Measurements from ENCODE around the gene CCDC88A.
"Not testable (repeated sequence)": the region's sequence is repeated elsewhere in the genome, so short reads cannot be mapped to it uniquely, and the experiment has no call there.

DNA sequence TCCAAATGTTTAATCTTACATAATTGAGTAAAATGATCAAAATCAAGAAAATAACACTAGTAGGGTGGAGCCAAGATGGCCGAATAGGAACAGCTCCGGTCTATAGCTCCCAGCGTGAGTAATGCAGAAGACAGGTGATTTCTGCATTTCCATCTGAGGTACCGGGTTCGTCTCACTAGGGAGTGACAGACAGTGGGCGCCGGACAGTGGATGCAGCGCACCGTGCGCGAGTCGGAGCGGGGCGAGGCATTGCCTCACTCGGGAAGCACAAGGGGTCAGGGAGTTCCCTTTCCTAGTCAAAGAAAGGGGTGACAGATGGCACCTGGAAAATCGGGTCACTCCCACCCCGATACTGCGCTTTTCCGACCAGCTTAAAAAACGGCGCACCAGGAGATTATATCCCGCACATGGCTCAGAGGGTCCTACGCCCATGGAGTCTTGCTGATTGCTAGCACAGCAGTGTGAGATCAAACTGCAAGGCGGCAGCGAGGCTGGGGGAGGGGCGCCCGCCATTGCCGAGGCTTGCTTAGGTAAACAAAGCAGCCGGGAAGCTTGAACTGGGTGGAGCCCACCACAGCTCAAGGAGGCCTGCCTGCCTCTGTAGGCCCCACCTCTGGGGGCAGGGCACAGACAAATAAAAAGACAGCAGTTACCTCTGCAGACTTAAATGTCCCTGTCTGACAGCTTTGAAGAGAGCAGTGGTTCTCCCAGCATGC lies 22.5 kb upstream of the CCDC88A start:
- TF ChIP-seq EP300, POLR2A, POLR2AphosphoS5 (IDR thresholded peaks at IDR 0.05): not testable (repeated sequence)
- TF ChIP-seq, protein P1, sequence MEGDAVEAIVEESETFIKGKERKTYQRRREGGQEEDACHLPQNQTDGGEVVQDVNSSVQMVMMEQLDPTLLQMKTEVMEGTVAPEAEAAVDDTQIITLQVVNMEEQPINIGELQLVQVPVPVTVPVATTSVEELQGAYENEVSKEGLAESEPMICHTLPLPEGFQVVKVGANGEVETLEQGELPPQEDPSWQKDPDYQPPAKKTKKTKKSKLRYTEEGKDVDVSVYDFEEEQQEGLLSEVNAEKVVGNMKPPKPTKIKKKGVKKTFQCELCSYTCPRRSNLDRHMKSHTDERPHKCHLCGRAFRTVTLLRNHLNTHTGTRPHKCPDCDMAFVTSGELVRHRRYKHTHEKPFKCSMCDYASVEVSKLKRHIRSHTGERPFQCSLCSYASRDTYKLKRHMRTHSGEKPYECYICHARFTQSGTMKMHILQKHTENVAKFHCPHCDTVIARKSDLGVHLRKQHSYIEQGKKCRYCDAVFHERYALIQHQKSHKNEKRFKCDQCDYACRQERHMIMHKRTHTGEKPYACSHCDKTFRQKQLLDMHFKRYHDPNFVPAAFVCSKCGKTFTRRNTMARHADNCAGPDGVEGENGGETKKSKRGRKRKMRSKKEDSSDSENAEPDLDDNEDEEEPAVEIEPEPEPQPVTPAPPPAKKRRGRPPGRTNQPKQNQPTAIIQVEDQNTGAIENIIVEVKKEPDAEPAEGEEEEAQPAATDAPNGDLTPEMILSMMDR (IDR thresholded peaks at IDR 0.05) = not testable (repeated sequence)
